SH-SY5Y (cell line): ENCODE data around the gene YKT6.

Experiments used
- GATA2 ChIP-seq: IDR thresholded peaks from 2 replicates; pipeline ENCODE4 v1.6.1; 2011; ENCODE audit warnings: mild to moderate bottlenecking, low read depth, low read length
- GATA3 ChIP-seq: IDR thresholded peaks from 2 replicates; pipeline ENCODE4 v1.6.1; 2011; ENCODE audit warnings: low read depth, mild to moderate bottlenecking, low read length, moderate library complexity

DNA sequence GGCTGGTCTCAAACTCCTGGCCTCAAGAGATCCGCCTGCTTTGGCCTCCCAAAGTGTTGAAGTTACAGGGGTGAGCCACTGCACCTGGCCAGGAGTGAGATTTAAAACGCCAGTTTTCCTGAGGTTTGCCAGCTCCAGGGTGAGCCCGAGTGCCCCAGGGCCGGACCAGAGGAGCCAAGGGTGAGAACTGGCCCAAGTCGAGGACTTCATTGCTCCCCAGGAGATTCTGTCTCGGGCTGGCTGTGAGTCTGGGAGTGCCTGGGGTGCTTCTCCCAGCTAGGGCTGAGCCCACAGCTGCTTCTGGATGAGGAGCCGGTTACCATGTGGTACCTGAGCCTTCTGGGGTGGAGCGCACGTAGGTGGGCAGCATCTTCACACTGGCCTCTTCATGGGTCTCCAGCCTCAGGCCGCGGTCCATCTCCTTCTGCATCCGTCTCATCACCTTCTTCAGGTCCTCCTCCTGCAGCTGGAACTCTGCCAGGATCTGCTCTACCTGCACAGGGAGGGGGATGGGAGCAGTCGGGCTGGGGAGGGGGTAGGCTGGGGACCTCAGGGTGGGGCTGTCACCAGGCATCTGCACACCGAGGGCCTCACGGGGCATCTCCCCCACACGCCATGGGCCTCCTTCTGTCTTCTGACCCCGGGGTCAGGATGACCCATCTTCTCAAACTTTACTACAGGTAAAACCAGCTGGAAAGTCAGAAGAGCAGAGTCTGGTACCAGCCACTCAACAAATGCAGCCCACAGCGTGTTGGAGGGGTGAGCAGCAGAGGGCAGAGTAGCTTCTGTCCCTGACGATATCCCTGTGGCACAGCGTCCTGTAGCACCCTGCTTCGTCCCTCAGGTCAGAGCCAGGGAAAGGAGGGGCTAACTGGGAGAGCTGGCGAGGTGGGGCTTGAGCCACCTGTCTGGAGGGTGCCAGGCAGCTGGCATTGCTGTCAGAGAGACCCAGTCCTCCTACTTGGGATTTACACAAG, 47.5 kb upstream of the YKT6 start:
- no peak for TF ChIP-seq GATA3
- TF ChIP-seq GATA2: no peak
